Left ventricle myocardium inferior (tissue), 1 donor: ENCODE data around the gene RGS8. TPM values are rescaled to one million over a fixed set of nuclear protein-coding genes. Genes with fewer than 3 reads are reported as not detected.

Source experiments
- DNase-seq: peaks from one replicate; pipeline ENCODE4 v3.0.0-alpha.2; 2020
- H3K27ac ChIP-seq: fragments of 200-600 bp; replicated peaks from 2 replicates; pipeline ENCODE4 v1.8.0; 2021
- H3K27me3 ChIP-seq: fragments of 200-600 bp; 2 replicates; pipeline ENCODE4 v1.8.0; 2021; ENCODE audit warnings: low read depth
- H3K36me3 ChIP-seq: fragments of 200-600 bp; 2 replicates; pipeline ENCODE4 v1.8.0; 2021
- H3K4me1 ChIP-seq: fragments of 200-600 bp; 2 replicates; pipeline ENCODE4 v1.8.0; 2021
- H3K4me3 ChIP-seq: fragments of 200-600 bp; 2 replicates; pipeline ENCODE4 v1.8.0; 2021; ENCODE audit warnings: mild to moderate bottlenecking, moderate library complexity
- H3K9me3 ChIP-seq: fragments of 200-600 bp; replicated peaks from 2 replicates; pipeline ENCODE4 v1.8.0; 2021
- CTCF ChIP-seq: fragments of 200-600 bp; IDR thresholded peaks from 2 replicates; pipeline ENCODE4 v1.8.0; 2021; ENCODE audit warnings: antibody characterized with exemption, mild to moderate bottlenecking, borderline replicate concordance
- intact Hi-C: fragments of 100-400 bp; cut with micrococcal nuclease; formaldehyde crosslinking; loops from one replicate; pipeline ENCODE4 v1.11.0; 2022
- total RNA-seq: library from RNA; stranded (reverse); fragmentation: NEBNext Ultra II Directional; extraction: Animal tissue kit (Norgen Biotek cat#: 25700); gene quantifications from one replicate; pipeline ENCODE4 v1.2.1, GENCODE V29; 2021
- donor health status: DM: no; HTN: yes; CAD: no; lungs with severe emphysema.

Gene RGS8
- total RNA-seq, 1 donor from 2014 or later = 0.05 TPM

- H3K36me3 ChIP-seq = no peaks in the 10 kb centered on the region
- TF ChIP-seq CTCF = no peak
- intact Hi-C loops = no loop called here
- H3K27me3 ChIP-seq = no peaks in the 10 kb centered on the region
- H3K4me1 ChIP-seq = no peaks in the 10 kb centered on the region
- no peak for DNase-seq
- H3K4me3 ChIP-seq = no peak overlapping the region
- H3K9me3 ChIP-seq = peaks cover 12% of the 10 kb centered on the region
- H3K27ac ChIP-seq = no peak overlapping the region
Observed at GRCh38 chr1:182690886-182691443, 6.6 kb upstream of the RGS8 start.

GRCh38 chr1:182688436-182689205 is 4.2 kb upstream of the RGS8 start:
- Histone ChIP-seq H3K4me3 (no peak overlapping the region), H3K4me1 (no peaks in the 10 kb centered on the region), H3K27ac (no peak overlapping the region), H3K27me3 (peaks cover 5% of the 10 kb centered on the region), H3K36me3 (no peaks in the 10 kb centered on the region), H3K9me3 (peaks cover 11% of the 10 kb centered on the region)
- intact Hi-C loops = no loop called here
- no peak for DNase-seq
- no peak for TF ChIP-seq CTCF

GRCh38 chr1:182687361-182687760 is 3.0 kb upstream of the RGS8 start:
- peaks cover 7% of the 10 kb centered on the region for H3K27me3 ChIP-seq
- intact Hi-C loops = no loop called here
- H3K36me3 ChIP-seq = no peaks in the 10 kb centered on the region
- H3K27ac ChIP-seq = no peak overlapping the region
- H3K4me1 ChIP-seq = no peaks in the 10 kb centered on the region
- DNase-seq = no peak
- TF ChIP-seq CTCF = no peak
- H3K4me3 ChIP-seq = no peak overlapping the region
- no peaks in the 10 kb centered on the region for H3K9me3 ChIP-seq

GRCh38 chr1:182686446-182686845 is 2.1 kb upstream of the RGS8 start:
- Histone ChIP-seq H3K9me3 (no peaks in the 10 kb centered on the region), H3K4me3 (no peak overlapping the region), H3K4me1 (no peaks in the 10 kb centered on the region), H3K27ac (no peak overlapping the region), H3K27me3 (peaks cover 10% of the 10 kb centered on the region), H3K36me3 (no peaks in the 10 kb centered on the region)
- intact Hi-C loops = no loop called here
- TF ChIP-seq CTCF = no peak
- no peak for DNase-seq

GRCh38 chr1:182685215-182685614 is 828 bp upstream of the RGS8 start:
- DNase-seq = no peak
- no peak overlapping the region for H3K27ac ChIP-seq
- TF ChIP-seq CTCF = no peak
- H3K4me3 ChIP-seq = no peak overlapping the region
- peaks cover 22% of the 10 kb centered on the region for H3K27me3 ChIP-seq
- intact Hi-C loops = no loop called here
- no peaks in the 10 kb centered on the region for H3K36me3 ChIP-seq
- H3K9me3 ChIP-seq = no peaks in the 10 kb centered on the region
- peaks cover 3% of the 10 kb centered on the region for H3K4me1 ChIP-seq
